Mesendoderm (in vitro differentiated cells): ENCODE measurements around the gene ERC1.

Source experiments
- DNase-seq: peaks from one replicate; pipeline ENCODE4 v3.0.0; 2013
- H2AK5ac ChIP-seq: 2 replicates; pipeline ENCODE4 v1.6.1; 2013; ENCODE audit warnings: low read length, inconsistent platforms
- H2BK120ac ChIP-seq: 2 replicates; pipeline ENCODE4 v1.6.1; 2013; ENCODE audit warnings: low read depth, mild to moderate bottlenecking, low read length, moderate library complexity, mixed read lengths
- H2BK15ac ChIP-seq: replicated peaks from 2 replicates; pipeline ENCODE4 v1.6.1; 2013; ENCODE audit warnings: low read depth, mild to moderate bottlenecking, moderate library complexity
- H2BK5ac ChIP-seq: 2 replicates; pipeline ENCODE4 v1.6.1; 2013; ENCODE audit warnings: low read length, inconsistent platforms
- H3K18ac ChIP-seq: 2 replicates; pipeline ENCODE4 v1.6.1; 2013; ENCODE audit warnings: mild to moderate bottlenecking, low read length, mixed read lengths
- H3K23ac ChIP-seq: one replicate; pipeline ENCODE4 v1.6.1; 2013; ENCODE audit warnings: low read length
- H3K27ac ChIP-seq: 2 replicates; pipeline ENCODE4 v1.5.1; 2013; ENCODE audit warnings: low read depth, mild to moderate bottlenecking, inconsistent platforms, low read length, moderate library complexity
- H3K27me3 ChIP-seq: 2 replicates; pipeline ENCODE4 v1.6.1; 2013; ENCODE audit warnings: low read length, control low read depth, mild to moderate bottlenecking, inconsistent platforms; ENCODE audit not compliant: insufficient read depth, poor library complexity
- H3K36me3 ChIP-seq: 2 replicates; pipeline ENCODE4 v1.6.1; 2013; ENCODE audit warnings: low read length, inconsistent platforms; ENCODE audit not compliant: control insufficient read depth, insufficient read depth
- H3K4ac ChIP-seq: one replicate; pipeline ENCODE4 v1.6.1; 2013; ENCODE audit warnings: low read depth, mild to moderate bottlenecking, low read length, moderate library complexity
- H3K4me1 ChIP-seq: 2 replicates; pipeline ENCODE4 v1.6.1; 2013; ENCODE audit warnings: low read depth, low read length, inconsistent platforms; ENCODE audit not compliant: control insufficient read depth
- H3K4me2 ChIP-seq: 2 replicates; pipeline ENCODE4 v1.6.1; 2013; ENCODE audit warnings: low read length
- H3K4me3 ChIP-seq: 2 replicates; pipeline ENCODE4 v1.5.1; 2013; ENCODE audit warnings: mild to moderate bottlenecking, low read length
- H3K56ac ChIP-seq: one replicate; pipeline ENCODE4 v1.6.1; 2013; ENCODE audit warnings: low read length
- H3K79me1 ChIP-seq: 2 replicates; pipeline ENCODE4 v1.6.1; 2013; ENCODE audit warnings: low read length, inconsistent platforms
- H3K79me2 ChIP-seq: 2 replicates; pipeline ENCODE4 v1.6.1; 2013; ENCODE audit warnings: mild to moderate bottlenecking, low read length; ENCODE audit not compliant: control insufficient read depth, insufficient read depth
- H3K9ac ChIP-seq: 2 replicates; pipeline ENCODE4 v1.6.1; 2013; ENCODE audit warnings: low read length, inconsistent platforms
- H4K5ac ChIP-seq: one replicate; pipeline ENCODE4 v1.6.1; 2013; ENCODE audit warnings: low read length
- H4K8ac ChIP-seq: one replicate; pipeline ENCODE4 v1.6.1; 2013; ENCODE audit warnings: low read depth, mild to moderate bottlenecking, control low read depth, low read length, moderate library complexity
- WGBS: extraction: QIAGEN DNeasy Blood & Tissue Kit; methylation state at CpG from one replicate; pipeline ENCODE4 v1.1.7; 2013; ENCODE audit warnings: low lambda C conversion rate, missing lambda C conversion rate; ENCODE audit not compliant: insufficient coverage; ENCODE audit errors: extremely low coverage; 5-methylcytosine and 5-hydroxymethylcytosine counted together

Gene ERC1

DNA sequence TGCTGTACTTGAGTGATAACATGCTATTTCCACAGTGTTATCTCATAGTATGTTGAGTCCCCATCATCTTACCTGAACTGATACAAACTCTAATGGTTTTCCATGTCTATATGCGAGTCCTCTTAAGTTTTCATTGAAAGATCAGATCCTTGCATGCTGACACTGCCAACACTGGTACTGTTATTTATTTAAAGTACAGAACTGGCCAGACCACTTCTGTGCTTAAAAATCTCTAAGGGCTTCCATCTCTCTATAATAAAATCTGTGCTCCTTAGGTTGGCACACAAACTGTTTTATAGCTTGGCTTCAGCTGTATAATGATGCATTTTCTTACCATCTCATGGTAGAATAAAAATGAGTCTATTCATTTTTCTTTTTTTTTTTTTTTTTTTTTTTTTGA, 188.1 kb downstream of the ERC1 start:
- WGBS = no CpG with 5 or more reads among the region's 1 CpG

GRCh38 chr12:1182069-1182468, 191.0 kb downstream of the ERC1 start:
- no CpG with 5 or more reads among the region's 2 CpGs for WGBS
- H2AK5ac ChIP-seq = no peak overlapping the region
- H3K27ac ChIP-seq = no peak overlapping the region
- no peak overlapping the region for H3K23ac ChIP-seq
- H3K79me2 ChIP-seq = no peaks in the 10 kb centered on the region
- no peak overlapping the region for H4K8ac ChIP-seq
- no peak overlapping the region for H4K5ac ChIP-seq
- DNase-seq = no peak
- no peak overlapping the region for H3K9ac ChIP-seq
- H2BK5ac ChIP-seq = no peak overlapping the region
- no peaks in the 10 kb centered on the region for H3K79me1 ChIP-seq
- H3K4me1 ChIP-seq = no peaks in the 10 kb centered on the region
- H3K56ac ChIP-seq = no peak overlapping the region
- no peak overlapping the region for H3K18ac ChIP-seq
- H2BK120ac ChIP-seq = no peak overlapping the region
- H2BK15ac ChIP-seq = no peak overlapping the region
- H3K27me3 ChIP-seq = no peaks in the 10 kb centered on the region
- H3K4ac ChIP-seq = no peak overlapping the region
- H3K36me3 ChIP-seq = no peaks in the 10 kb centered on the region
- no peak overlapping the region for H3K4me2 ChIP-seq
- no peak overlapping the region for H3K4me3 ChIP-seq

More for the DNA sequence above, 188.1 kb downstream of the ERC1 start:
- Histone ChIP-seq H4K8ac (no peak overlapping the region), H2BK5ac (no peak overlapping the region), H2AK5ac (no peak overlapping the region), H3K4me1 (no peaks in the 10 kb centered on the region), H3K9ac (no peak overlapping the region), H3K79me2 (no peaks in the 10 kb centered on the region), H4K5ac (no peak overlapping the region), H2BK15ac (no peak overlapping the region), H3K4ac (no peak overlapping the region), H3K18ac (no peak overlapping the region), H3K23ac (no peak overlapping the region), H3K36me3 (no peaks in the 10 kb centered on the region), H3K79me1 (no peaks in the 10 kb centered on the region), H3K4me3 (no peak overlapping the region), H3K56ac (no peak overlapping the region), H3K4me2 (no peak overlapping the region), H2BK120ac (no peak overlapping the region), H3K27me3 (no peaks in the 10 kb centered on the region), H3K27ac (no peak overlapping the region)
- no peak for DNase-seq

- DNase-seq = no peak
- no peak overlapping the region for H3K4me3 ChIP-seq
- H2BK120ac ChIP-seq = no peak overlapping the region
- H4K5ac ChIP-seq = no peak overlapping the region
- H3K4me2 ChIP-seq = no peak overlapping the region
- no peak overlapping the region for H3K27ac ChIP-seq
- no peak overlapping the region for H3K9ac ChIP-seq
- no peaks in the 10 kb centered on the region for H3K79me1 ChIP-seq
- H3K18ac ChIP-seq = no peak overlapping the region
- no CpG with 5 or more reads among the region's 2 CpGs for WGBS
- no peak overlapping the region for H4K8ac ChIP-seq
- H3K79me2 ChIP-seq = no peaks in the 10 kb centered on the region
- no peak overlapping the region for H3K4ac ChIP-seq
- H2BK15ac ChIP-seq = no peak overlapping the region
- no peak overlapping the region for H3K23ac ChIP-seq
- no peaks in the 10 kb centered on the region for H3K27me3 ChIP-seq
- no peak overlapping the region for H2BK5ac ChIP-seq
- no peak overlapping the region for H2AK5ac ChIP-seq
- no peaks in the 10 kb centered on the region for H3K4me1 ChIP-seq
- no peak overlapping the region for H3K56ac ChIP-seq
- no peaks in the 10 kb centered on the region for H3K36me3 ChIP-seq
Measured at GRCh38 chr12:1184402-1184801, 193.4 kb downstream of the ERC1 start.

DNA sequence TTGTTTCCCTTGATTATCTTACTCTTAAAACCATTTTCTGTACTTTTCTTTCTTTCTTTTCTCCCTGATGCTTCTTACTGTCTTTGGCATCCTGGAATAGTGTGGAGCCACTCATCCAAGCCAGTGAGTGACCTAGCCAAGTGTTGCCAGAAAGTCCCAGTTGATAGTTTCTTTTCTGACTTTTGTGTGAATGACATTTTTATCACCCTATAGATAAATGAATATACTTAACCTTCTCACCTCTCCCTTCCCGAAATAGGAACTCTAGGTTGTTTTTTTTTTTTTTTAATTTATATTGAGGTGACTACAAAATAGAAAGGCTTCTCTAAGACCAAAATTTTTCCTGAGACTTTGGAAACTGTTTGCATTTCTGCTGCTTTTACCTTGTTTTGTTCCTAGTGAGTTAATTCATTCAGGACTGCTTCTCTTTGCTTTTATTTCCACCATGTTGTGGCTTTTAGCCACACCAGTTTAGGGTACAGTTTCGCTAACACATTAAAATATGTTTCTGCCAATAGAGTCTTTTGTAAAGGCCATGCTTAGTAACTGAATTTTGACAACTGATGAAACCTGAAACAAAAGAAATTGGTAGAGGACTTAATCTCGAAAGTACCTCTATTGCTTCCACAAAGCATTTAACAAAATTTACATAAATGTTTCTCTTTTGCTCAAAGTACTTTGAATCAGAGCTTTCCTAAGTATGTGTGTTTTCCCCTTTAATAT, 194.6 kb downstream of the ERC1 start:
- Histone ChIP-seq H3K27me3 (no peaks in the 10 kb centered on the region), H3K79me2 (no peaks in the 10 kb centered on the region), H2BK15ac (no peak overlapping the region), H3K23ac (no peak overlapping the region), H3K18ac (no peak overlapping the region), H3K36me3 (no peaks in the 10 kb centered on the region), H2BK120ac (no peak overlapping the region), H2BK5ac (no peak overlapping the region), H3K27ac (no peak overlapping the region), H3K4me3 (no peak overlapping the region), H3K4me2 (no peak overlapping the region), H3K4ac (no peak overlapping the region), H4K8ac (no peak overlapping the region), H3K4me1 (no peaks in the 10 kb centered on the region), H3K56ac (no peak overlapping the region), H3K9ac (no peak overlapping the region), H4K5ac (no peak overlapping the region), H3K79me1 (no peaks in the 10 kb centered on the region), H2AK5ac (no peak overlapping the region)
- WGBS = no CpG with 5 or more reads among the region's 3 CpGs
- no peak for DNase-seq

DNA sequence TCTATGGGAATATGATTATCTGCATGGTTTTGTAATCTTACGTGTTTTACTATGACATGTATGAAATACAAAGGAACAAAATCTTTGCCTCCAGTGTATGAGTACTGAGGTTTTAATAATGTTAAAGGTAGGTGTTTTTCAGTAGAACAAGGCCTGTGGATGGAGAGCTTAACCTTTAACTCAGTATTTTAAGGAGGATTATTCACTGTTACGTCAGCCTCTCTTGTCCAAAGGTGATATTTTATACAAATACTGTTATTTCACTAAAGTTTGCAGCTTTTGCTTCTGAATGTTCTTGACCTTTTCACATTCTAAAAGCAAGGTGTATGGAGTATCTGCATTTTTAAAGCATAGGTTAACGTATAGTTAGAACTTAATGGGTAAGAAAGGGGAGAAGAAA, 195.3 kb downstream of the ERC1 start:
- Histone ChIP-seq H3K79me2 (no peaks in the 10 kb centered on the region), H2AK5ac (no peak overlapping the region), H3K4me2 (no peak overlapping the region), H3K4me1 (no peaks in the 10 kb centered on the region), H3K4ac (no peak overlapping the region), H2BK120ac (no peak overlapping the region), H3K79me1 (no peaks in the 10 kb centered on the region), H3K23ac (no peak overlapping the region), H2BK15ac (no peak overlapping the region), H3K9ac (no peak overlapping the region), H2BK5ac (no peak overlapping the region), H3K56ac (no peak overlapping the region), H4K5ac (no peak overlapping the region), H3K27me3 (no peaks in the 10 kb centered on the region), H3K36me3 (no peaks in the 10 kb centered on the region), H3K4me3 (no peak overlapping the region), H3K27ac (no peak overlapping the region), H3K18ac (no peak overlapping the region), H4K8ac (no peak overlapping the region)
- DNase-seq = no peak
- 100% methylated on average over 1 of the region's 3 CpGs for WGBS

GRCh38 chr12:1188016-1188415, 197.0 kb downstream of the ERC1 start:
- no peak overlapping the region for H2BK120ac ChIP-seq

More at GRCh38 chr12:1188016-1188415, 197.0 kb downstream of the ERC1 start:
- H3K18ac ChIP-seq = no peak overlapping the region
- H3K4ac ChIP-seq = no peak overlapping the region
- no peaks in the 10 kb centered on the region for H3K27me3 ChIP-seq
- no peak overlapping the region for H3K4me3 ChIP-seq
- no peak overlapping the region for H4K8ac ChIP-seq
- no peak overlapping the region for H3K56ac ChIP-seq
- no peak overlapping the region for H4K5ac ChIP-seq
- H3K79me2 ChIP-seq = no peaks in the 10 kb centered on the region
- H3K36me3 ChIP-seq = no peaks in the 10 kb centered on the region
- WGBS = no CpG with 5 or more reads among the region's 4 CpGs
- no peak overlapping the region for H3K9ac ChIP-seq
- no peaks in the 10 kb centered on the region for H3K79me1 ChIP-seq
- no peak overlapping the region for H3K4me2 ChIP-seq
- H3K4me1 ChIP-seq = no peaks in the 10 kb centered on the region
- no peak for DNase-seq
- H3K23ac ChIP-seq = no peak overlapping the region
- H2BK15ac ChIP-seq = no peak overlapping the region
- no peak overlapping the region for H2BK5ac ChIP-seq
- H2AK5ac ChIP-seq = no peak overlapping the region
- H3K27ac ChIP-seq = no peak overlapping the region
